Measurements from ENCODE around the gene MEGF6.

DNA sequence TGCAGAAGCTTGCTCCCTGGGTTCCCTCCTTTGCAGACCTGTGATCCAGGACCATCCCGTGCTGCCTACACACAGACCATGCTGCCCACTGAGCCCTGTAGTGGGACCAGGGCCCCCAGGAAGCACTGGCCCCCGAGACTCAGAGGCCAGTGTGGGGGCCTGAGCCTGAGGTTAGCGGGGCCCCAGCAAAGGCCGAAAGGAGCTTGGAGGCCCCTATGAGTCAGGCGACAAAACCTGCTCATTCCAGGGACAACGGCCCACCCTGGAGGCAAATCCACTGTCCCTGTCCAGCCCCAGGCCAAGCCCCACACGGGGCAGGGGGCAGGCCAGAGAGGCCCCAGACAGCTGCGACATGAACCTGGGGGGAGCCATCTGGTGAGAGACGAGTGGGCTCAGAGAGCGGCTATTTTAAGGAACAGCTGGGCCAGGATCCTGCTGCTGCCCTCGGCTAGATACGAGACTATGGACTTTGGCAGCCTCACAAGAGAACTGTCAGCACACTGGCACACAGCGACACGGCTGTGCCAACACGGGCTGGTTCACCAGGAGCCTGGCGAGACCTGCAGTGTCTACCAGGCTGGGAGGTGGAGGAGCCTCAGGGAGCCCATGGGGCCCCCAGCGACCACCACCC is 82.1 kb downstream of the MEGF6 start:
- TF ChIP-seq, protein P1, sequence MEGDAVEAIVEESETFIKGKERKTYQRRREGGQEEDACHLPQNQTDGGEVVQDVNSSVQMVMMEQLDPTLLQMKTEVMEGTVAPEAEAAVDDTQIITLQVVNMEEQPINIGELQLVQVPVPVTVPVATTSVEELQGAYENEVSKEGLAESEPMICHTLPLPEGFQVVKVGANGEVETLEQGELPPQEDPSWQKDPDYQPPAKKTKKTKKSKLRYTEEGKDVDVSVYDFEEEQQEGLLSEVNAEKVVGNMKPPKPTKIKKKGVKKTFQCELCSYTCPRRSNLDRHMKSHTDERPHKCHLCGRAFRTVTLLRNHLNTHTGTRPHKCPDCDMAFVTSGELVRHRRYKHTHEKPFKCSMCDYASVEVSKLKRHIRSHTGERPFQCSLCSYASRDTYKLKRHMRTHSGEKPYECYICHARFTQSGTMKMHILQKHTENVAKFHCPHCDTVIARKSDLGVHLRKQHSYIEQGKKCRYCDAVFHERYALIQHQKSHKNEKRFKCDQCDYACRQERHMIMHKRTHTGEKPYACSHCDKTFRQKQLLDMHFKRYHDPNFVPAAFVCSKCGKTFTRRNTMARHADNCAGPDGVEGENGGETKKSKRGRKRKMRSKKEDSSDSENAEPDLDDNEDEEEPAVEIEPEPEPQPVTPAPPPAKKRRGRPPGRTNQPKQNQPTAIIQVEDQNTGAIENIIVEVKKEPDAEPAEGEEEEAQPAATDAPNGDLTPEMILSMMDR (IDR thresholded peaks at IDR 0.05), result no peak
- TF ChIP-seq POLR2A (IDR thresholded peaks at IDR 0.05) (no peak), EP300 (IDR thresholded peaks at IDR 0.05) (no peak)

Data from suprapubic skin (tissue), 3 donors.